ENCODE data around the gene SNX32. TPM values are rescaled to one million over a fixed set of nuclear protein-coding genes. Genes with fewer than 3 reads are reported as not detected.
A peak's percentile ranks its signal among the peaks of the same experiment; 100 is the strongest.

Gene SNX32
- total and polyA plus RNA-seq, 2 of the 13 experiments (the other 11 are each of a cell fraction or from before 2014, with no cell fraction given), result 0.09 to 0.34 TPM

DNA sequence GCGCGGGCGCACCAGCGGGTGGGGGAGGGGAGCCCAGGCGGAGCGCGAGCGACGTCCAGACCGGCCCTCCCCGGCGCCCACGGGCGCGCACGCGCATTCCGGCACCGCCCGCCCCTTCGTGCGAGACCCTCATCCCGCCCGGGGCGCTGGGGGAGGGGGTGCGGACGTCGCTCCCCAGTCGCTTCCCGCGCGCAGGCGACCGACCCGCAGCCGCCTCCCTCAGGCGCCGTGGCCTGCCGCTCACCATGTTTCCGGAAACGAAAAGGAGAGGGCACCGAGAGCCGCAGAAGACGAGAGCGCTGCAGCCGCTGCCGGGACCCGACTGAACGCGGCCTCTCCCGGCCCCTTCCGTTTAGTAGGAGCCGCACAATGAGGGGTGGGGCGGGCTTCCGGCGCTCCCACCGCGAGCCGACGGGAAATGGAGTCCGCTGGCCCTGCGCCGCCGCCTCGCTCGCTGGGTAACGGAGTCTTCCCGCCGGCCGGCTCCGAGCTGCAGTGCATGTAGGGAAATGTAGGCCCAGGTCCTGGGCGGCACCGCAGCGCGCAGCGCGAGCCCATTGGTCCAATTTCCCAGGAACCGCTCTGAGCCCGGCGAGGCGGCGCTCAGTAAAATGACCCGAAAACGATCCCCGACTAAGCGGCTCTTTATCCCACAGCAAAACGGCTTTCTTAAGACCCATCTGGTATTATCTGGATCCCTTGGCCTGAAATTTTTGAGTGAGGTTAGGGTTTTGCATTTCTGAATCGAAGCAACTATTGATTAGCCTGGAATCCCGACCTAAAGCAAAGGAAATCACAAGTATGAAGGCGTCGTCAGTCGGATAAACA, 24.3 kb downstream of the SNX32 start, which contains the start of gene CFL1 (continued):
- TF ChIP-seq, protein P1, sequence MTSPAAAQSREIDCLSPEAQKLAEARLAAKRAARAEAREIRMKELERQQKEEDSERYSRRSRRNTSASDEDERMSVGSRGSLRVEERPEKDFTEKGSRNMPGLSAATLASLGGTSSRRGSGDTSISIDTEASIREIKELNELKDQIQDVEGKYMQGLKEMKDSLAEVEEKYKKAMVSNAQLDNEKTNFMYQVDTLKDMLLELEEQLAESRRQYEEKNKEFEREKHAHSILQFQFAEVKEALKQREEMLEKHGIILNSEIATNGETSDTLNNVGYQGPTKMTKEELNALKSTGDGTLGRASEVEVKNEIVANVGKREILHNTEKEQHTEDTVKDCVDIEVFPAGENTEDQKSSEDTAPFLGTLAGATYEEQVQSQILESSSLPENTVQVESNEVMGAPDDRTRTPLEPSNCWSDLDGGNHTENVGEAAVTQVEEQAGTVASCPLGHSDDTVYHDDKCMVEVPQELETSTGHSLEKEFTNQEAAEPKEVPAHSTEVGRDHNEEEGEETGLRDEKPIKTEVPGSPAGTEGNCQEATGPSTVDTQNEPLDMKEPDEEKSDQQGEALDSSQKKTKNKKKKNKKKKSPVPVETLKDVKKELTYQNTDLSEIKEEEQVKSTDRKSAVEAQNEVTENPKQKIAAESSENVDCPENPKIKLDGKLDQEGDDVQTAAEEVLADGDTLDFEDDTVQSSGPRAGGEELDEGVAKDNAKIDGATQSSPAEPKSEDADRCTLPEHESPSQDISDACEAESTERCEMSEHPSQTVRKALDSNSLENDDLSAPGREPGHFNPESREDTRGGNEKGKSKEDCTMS (CRISPR knock-in tag; conservative IDR thresholded peaks at IDR 0.05), result no peak
- TF ChIP-seq ZNF749 (CRISPR knock-in tag; IDR thresholded peaks at IDR 0.05; ENCODE audit: borderline replicate concordance) (0 out of 2 replicates have a peak, but pooled peaks have one; percentile 72), KAT8 (CRISPR knock-in tag; IDR thresholded peaks at IDR 0.05) (peak; percentile 92), ZNF776 (CRISPR knock-in tag; IDR thresholded peaks at IDR 0.05) (peak; percentile 70; the same call in 1 of the 2 replicates), MLLT10 (CRISPR knock-in tag; IDR thresholded peaks at IDR 0.05) (no peak), CBFB (CRISPR knock-in tag; IDR thresholded peaks at IDR 0.05) (peak; percentile 88), NFATC3 (CRISPR knock-in tag; IDR thresholded peaks at IDR 0.05) (no peak), MED13 (CRISPR knock-in tag; IDR thresholded peaks at IDR 0.05) (peak; percentile 25; the same call in 1 of the 2 replicates), SUZ12 (IDR thresholded peaks at IDR 0.05; ENCODE audit: low read depth, low read length) (peak; percentile 77), POLR2AphosphoS2 (IDR thresholded peaks at IDR 0.05; ENCODE audit: low read depth, low read length) (peak; percentile 88), ZNF83 (CRISPR knock-in tag; IDR thresholded peaks at IDR 0.05; ENCODE audit: borderline replicate concordance) (0 out of 2 replicates have a peak, but pooled peaks have one; percentile 50), PHF21A (CRISPR knock-in tag; IDR thresholded peaks at IDR 0.05) (peak; percentile 62; the same call in 1 of the 2 replicates), ZNF510 (CRISPR knock-in tag; IDR thresholded peaks at IDR 0.05; ENCODE audit: low read depth) (0 out of 2 replicates have a peak, but pooled peaks have one; percentile 60), SP2 (CRISPR knock-in tag; IDR thresholded peaks at IDR 0.05) (peak; percentile 77), MAZ (IDR thresholded peaks at IDR 0.05; ENCODE audit: borderline replicate concordance, low read depth, low read length) (peak; percentile 94), MAZ (CRISPR knock-in tag; IDR thresholded peaks at IDR 0.05; ENCODE audit: low read depth) (peak; percentile 93), ZNF331 (CRISPR knock-in tag; IDR thresholded peaks at IDR 0.05) (peak; percentile 48; the same call in 1 of the 2 replicates)
- TF ChIP-seq, protein P2, sequence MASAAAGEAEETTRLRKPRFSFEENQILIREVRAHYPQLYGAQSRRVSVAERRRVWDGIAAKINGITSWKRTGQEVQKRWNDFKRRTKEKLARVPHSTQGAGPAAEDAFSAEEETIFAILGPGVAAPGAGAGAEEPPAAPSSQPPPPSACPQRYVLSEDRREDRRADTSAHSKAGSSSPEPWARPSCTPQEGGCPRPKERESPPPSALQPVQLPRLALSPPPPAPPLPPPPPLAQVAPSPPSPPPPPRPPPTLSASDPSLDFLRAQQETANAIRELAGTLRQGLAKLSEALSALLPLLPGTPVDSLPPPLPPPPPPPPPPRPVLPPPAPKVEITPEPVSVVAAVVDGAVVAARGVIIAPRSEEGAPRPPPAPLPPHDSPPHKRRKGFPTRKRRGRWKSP (CRISPR knock-in tag; IDR thresholded peaks at IDR 0.05), result peak; percentile 87
- TF ChIP-seq, protein P3, sequence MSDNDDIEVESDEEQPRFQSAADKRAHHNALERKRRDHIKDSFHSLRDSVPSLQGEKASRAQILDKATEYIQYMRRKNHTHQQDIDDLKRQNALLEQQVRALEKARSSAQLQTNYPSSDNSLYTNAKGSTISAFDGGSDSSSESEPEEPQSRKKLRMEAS (IDR thresholded peaks at IDR 0.05), result peak; percentile 68; the same call in 1 of the 2 replicates
- TF ChIP-seq, protein P4, sequence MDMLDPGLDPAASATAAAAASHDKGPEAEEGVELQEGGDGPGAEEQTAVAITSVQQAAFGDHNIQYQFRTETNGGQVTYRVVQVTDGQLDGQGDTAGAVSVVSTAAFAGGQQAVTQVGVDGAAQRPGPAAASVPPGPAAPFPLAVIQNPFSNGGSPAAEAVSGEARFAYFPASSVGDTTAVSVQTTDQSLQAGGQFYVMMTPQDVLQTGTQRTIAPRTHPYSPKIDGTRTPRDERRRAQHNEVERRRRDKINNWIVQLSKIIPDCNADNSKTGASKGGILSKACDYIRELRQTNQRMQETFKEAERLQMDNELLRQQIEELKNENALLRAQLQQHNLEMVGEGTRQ (IDR thresholded peaks at IDR 0.05; ENCODE audit: low read depth, low read length), result no peak
- TF ChIP-seq, protein P4 (CRISPR knock-in tag; IDR thresholded peaks at IDR 0.05; ENCODE audit: borderline replicate concordance), result peak; percentile 24; the same call in 1 of the 2 replicates
- TF ChIP-seq, protein P5, sequence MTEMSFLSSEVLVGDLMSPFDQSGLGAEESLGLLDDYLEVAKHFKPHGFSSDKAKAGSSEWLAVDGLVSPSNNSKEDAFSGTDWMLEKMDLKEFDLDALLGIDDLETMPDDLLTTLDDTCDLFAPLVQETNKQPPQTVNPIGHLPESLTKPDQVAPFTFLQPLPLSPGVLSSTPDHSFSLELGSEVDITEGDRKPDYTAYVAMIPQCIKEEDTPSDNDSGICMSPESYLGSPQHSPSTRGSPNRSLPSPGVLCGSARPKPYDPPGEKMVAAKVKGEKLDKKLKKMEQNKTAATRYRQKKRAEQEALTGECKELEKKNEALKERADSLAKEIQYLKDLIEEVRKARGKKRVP (CRISPR knock-in tag; IDR thresholded peaks at IDR 0.05), result peak in 1 of 2 experiments; percentile 63; a peak in 1 of 4 replicates
